Lung (tissue), 12 donors: ENCODE data around the gene NSG2. TPM values are rescaled to one million over a fixed set of nuclear protein-coding genes. Genes with fewer than 3 reads are reported as not detected.

ENCODE experiments used
- ATAC-seq: fragments of 200-7000 bp; cut with Tn5 transposase; one replicate; pipeline ENCODE4 v1.9.1; 2020; ENCODE audit warnings: moderate number of reproducible peaks; ENCODE audit not compliant: insufficient read depth, low FRiP score
- DNase-seq, 3 donors: peaks; one replicate each; pipeline ENCODE4 v3.0.0-alpha.2; 2013 to 2017
- H3K27ac ChIP-seq, 2 donors: one replicate each; pipeline ENCODE4 v1.5.1; 2013; ENCODE audit warnings: mild to moderate bottlenecking in 2 of 2, moderate library complexity in 2 of 2, control low read depth in 1 of 2, inconsistent platforms in 1 of 2, low read depth in 1 of 2, low read length in 1 of 2
- H3K27me3 ChIP-seq, 3 donors: one replicate each; pipeline ENCODE4 v1.5.1; 2013; ENCODE audit warnings: low read length in 2 of 3; ENCODE audit not compliant: control insufficient read depth in 3 of 3, insufficient read depth in 3 of 3
- H3K36me3 ChIP-seq, 4 donors: one replicate each; pipeline ENCODE4 v1.5.1; 2013; ENCODE audit warnings: low read length in 4 of 4, mild to moderate bottlenecking in 1 of 4, moderate library complexity in 1 of 4; ENCODE audit not compliant: control insufficient read depth in 4 of 4, insufficient read depth in 4 of 4
- H3K4me1 ChIP-seq, 5 donors: one replicate each; pipeline ENCODE4 v1.5.1; 2013; ENCODE audit warnings: low read length in 5 of 5, mild to moderate bottlenecking in 2 of 5, moderate library complexity in 1 of 5; ENCODE audit not compliant: control insufficient read depth in 5 of 5, insufficient read depth in 5 of 5
- H3K4me3 ChIP-seq: one replicate; pipeline ENCODE4 v1.5.1; 2013; ENCODE audit warnings: mild to moderate bottlenecking, control low read depth, moderate library complexity
- H3K9ac ChIP-seq, 2 donors: one replicate each; pipeline ENCODE4 v1.5.1; 2013; ENCODE audit warnings: low read length in 2 of 2, control low read depth in 1 of 2; ENCODE audit not compliant: insufficient read depth in 1 of 2
- H3K9me3 ChIP-seq, 4 donors: one replicate each; pipeline ENCODE4 v1.5.1; 2013; ENCODE audit warnings: low read length in 3 of 4, mild to moderate bottlenecking in 1 of 4, moderate library complexity in 1 of 4; ENCODE audit not compliant: control insufficient read depth in 4 of 4, insufficient read depth in 3 of 4
- CTCF ChIP-seq: IDR thresholded peaks from 2 replicates; pipeline ENCODE4 v1.5.1; 2012; ENCODE audit warnings: mild to moderate bottlenecking; ENCODE audit errors: control extremely low read depth, extremely low read depth
- WGBS, 2 donors: extraction: QIAGEN DNeasy Blood & Tissue Kit; methylation state at CpG; one replicate each; pipeline ENCODE4 v1.1.7; 2013; 5-methylcytosine and 5-hydroxymethylcytosine counted together
- polyA plus RNA-seq, 2 donors: library from polyadenylated mRNA; stranded (reverse); fragments of 200-250 nt; gene quantifications; one replicate each; pipeline ENCODE4 v1.2.1, GENCODE V29; 2013
- total RNA-seq, 2 donors: library from RNA; depleted of rRNA in 1 of 2; stranded (reverse); fragments of >200 nt in 1 of 2; gene quantifications; one replicate each; pipeline ENCODE4 v1.2.1, GENCODE V29; 2014 to 2021
- donor health status: control.
- donor health status: control.
- donor health status: Bipolar disorder and iron deficiency.
- donor health status: healthy.
- donor health status: DM: yes; HTN: yes; CAD: no.

NSG2 gene
- total and polyA plus RNA-seq, 4 donors, result 0.13 to 1.6 (median 0.16) TPM; not detected in 1

- DNase-seq (no peak), ATAC-seq (no peak)
- H3K4me1 ChIP-seq, result no peaks in the 10 kb centered on the region
- H3K27me3 ChIP-seq, result no peaks in the 10 kb centered on the region
- H3K27ac ChIP-seq, result no peak overlapping the region
- TF ChIP-seq CTCF, result no peak
- no peak overlapping the region for H3K9ac ChIP-seq
- WGBS, 2 donors, result 72 to 83% methylated on average over 5 of the region's 5 CpGs
- no peaks in the 10 kb centered on the region for H3K36me3 ChIP-seq
- peaks cover 0 to 3% (median 0%) of the 10 kb centered on the region in 4 donors for H3K9me3 ChIP-seq
- no peak overlapping the region for H3K4me3 ChIP-seq
These were observed 1.1 kb downstream of the NSG2 start for GRCh38 chr5:174046558-174046957.

- Histone ChIP-seq H3K4me3 (no peak overlapping the region), H3K27ac (no peak overlapping the region), H3K27me3 (no peaks in the 10 kb centered on the region), H3K36me3 (no peaks in the 10 kb centered on the region), H3K9ac (no peak overlapping the region), H3K4me1 (no peaks in the 10 kb centered on the region), H3K9me3 (peaks cover 0 to 3% (median 0%) of the 10 kb centered on the region in 4 donors)
- ATAC-seq, result no peak
- no peak for TF ChIP-seq CTCF
- 75 to 83% methylated on average over 4 of the region's 4 CpGs for WGBS, 2 donors
- no peak for DNase-seq
These were observed 2.1 kb downstream of the NSG2 start for GRCh38 chr5:174047472-174048099.

GRCh38 chr5:174052636-174053035 lies 7.1 kb downstream of the NSG2 start:
- 82 to 84% methylated on average over 5 of the region's 5 CpGs for WGBS, 2 donors
- H3K27ac ChIP-seq, result no peak overlapping the region
- no peaks in the 10 kb centered on the region for H3K27me3 ChIP-seq
- H3K9me3 ChIP-seq, result peaks cover 0 to 3% (median 0%) of the 10 kb centered on the region in 4 donors
- no peaks in the 10 kb centered on the region for H3K4me1 ChIP-seq
- no peak overlapping the region for H3K9ac ChIP-seq
- no peak for ATAC-seq
- no peak overlapping the region for H3K4me3 ChIP-seq
- no peaks in the 10 kb centered on the region for H3K36me3 ChIP-seq
- no peak for DNase-seq
- no peak for TF ChIP-seq CTCF

- Histone ChIP-seq H3K27me3 (no peaks in the 10 kb centered on the region), H3K4me3 (no peak overlapping the region), H3K9ac (no peak overlapping the region), H3K36me3 (no peaks in the 10 kb centered on the region), H3K9me3 (peaks cover 0 to 3% (median 0%) of the 10 kb centered on the region in 4 donors), H3K4me1 (no peaks in the 10 kb centered on the region), H3K27ac (no peak overlapping the region)
- WGBS, 2 donors, result 91 to 95% methylated on average over 3 of the region's 3 CpGs
- no peak for ATAC-seq
- no peak for DNase-seq
- TF ChIP-seq CTCF, result no peak
These were observed 8.4 kb downstream of the NSG2 start for GRCh38 chr5:174053905-174054304.
